GM23338 (cell line): ENCODE data around the gene MTA3. TPM values are rescaled to one million over a fixed set of nuclear protein-coding genes. Genes with fewer than 3 reads are reported as not detected.

Experiments
- ATAC-seq: fragments of 200-7000 bp; cut with Tn5 transposase; 3 replicates; pipeline ENCODE4 v1.9.1; 2020
- DNase-seq: peaks from one replicate; pipeline ENCODE4 v3.0.0-alpha.2; 2015; ENCODE audit warnings: low spot score
- H2AFZ ChIP-seq: fragments of 200-600 bp; sonication (generic); 2 replicates; pipeline ENCODE4 v1.8.0; 2016; ENCODE audit warnings: antibody characterized with exemption, mild to moderate bottlenecking, moderate library complexity
- H3F3A ChIP-seq: fragments of 200-600 bp; sonication (generic); replicated peaks from 2 replicates; pipeline ENCODE4 v1.8.0; 2017; ENCODE audit warnings: antibody characterized with exemption, mixed run types, low read depth
- H3K27ac ChIP-seq: fragments of 200-600 bp; sonication (generic); 2 replicates; pipeline ENCODE4 v1.6.1; 2016; ENCODE audit warnings: low read depth
- H3K27me3 ChIP-seq: fragments of 200-600 bp; sonication (generic); 2 replicates; pipeline ENCODE4 v1.8.0; 2016; ENCODE audit warnings: mild to moderate bottlenecking, mixed run types, moderate library complexity; ENCODE audit not compliant: insufficient read depth
- H3K36me3 ChIP-seq: fragments of 200-600 bp; sonication (generic); 2 replicates; pipeline ENCODE4 v1.8.0; 2016; ENCODE audit warnings: mild to moderate bottlenecking; ENCODE audit not compliant: insufficient read depth
- H3K4me1 ChIP-seq: fragments of 200-600 bp; sonication (generic); 2 replicates; pipeline ENCODE4 v1.8.0; 2016; ENCODE audit warnings: mild to moderate bottlenecking, moderate library complexity; ENCODE audit not compliant: insufficient read depth
- H3K4me2 ChIP-seq: fragments of 200-600 bp; sonication (generic); 2 replicates; pipeline ENCODE4 v1.7.1; 2017; ENCODE audit warnings: mixed run types
- H3K4me3 ChIP-seq: fragments of 200-600 bp; sonication (generic); 2 replicates; pipeline ENCODE4 v1.6.1; 2016; ENCODE audit warnings: mixed run types
- H3K79me2 ChIP-seq: fragments of 200-600 bp; sonication (generic); replicated peaks from 2 replicates; pipeline ENCODE4 v1.8.0; 2017; ENCODE audit warnings: mild to moderate bottlenecking; ENCODE audit not compliant: insufficient read depth
- H3K9me2 ChIP-seq: fragments of 200-600 bp; sonication (generic); 2 replicates; pipeline ENCODE4 v1.8.0; 2017; ENCODE audit not compliant: insufficient read depth
- H4K20me1 ChIP-seq: fragments of 200-600 bp; sonication (generic); replicated peaks from 2 replicates; pipeline ENCODE4 v1.8.0; 2017; ENCODE audit warnings: mild to moderate bottlenecking; ENCODE audit not compliant: insufficient read depth
- H3K27ac Mint-ChIP-seq: 2 replicates; pipeline ENCODE4 v1.8.0; 2020; ENCODE audit warnings: inconsistent platforms, mild to moderate bottlenecking, moderate library complexity, mixed read lengths
- H3K27me3 Mint-ChIP-seq: 3 replicates; pipeline ENCODE4 v1.8.0; 2022; ENCODE audit warnings: low read depth, mild to moderate bottlenecking, moderate library complexity, mixed read lengths, inconsistent platforms; ENCODE audit not compliant: insufficient read depth, poor library complexity
- H3K36me3 Mint-ChIP-seq: 3 replicates; pipeline ENCODE4 v1.8.0; 2021; ENCODE audit warnings: low read depth, mild to moderate bottlenecking, inconsistent platforms, moderate library complexity, mixed read lengths
- H3K4me1 Mint-ChIP-seq: 3 replicates; pipeline ENCODE4 v1.8.0; 2020; ENCODE audit warnings: mild to moderate bottlenecking, inconsistent platforms, mixed read lengths
- H3K4me3 Mint-ChIP-seq: 3 replicates; pipeline ENCODE4 v1.8.0; 2021; ENCODE audit warnings: moderate library complexity, mild to moderate bottlenecking, inconsistent platforms, mixed read lengths
- H3K9me3 Mint-ChIP-seq: 3 replicates; pipeline ENCODE4 v1.8.0; 2020; ENCODE audit warnings: moderate library complexity, mild to moderate bottlenecking, inconsistent platforms, mixed read lengths
- CREB1 ChIP-seq: fragments of 250-450 bp; sonication (Bioruptor Pico); IDR thresholded peaks from 2 replicates; pipeline ENCODE4 v1.5.0; 2020; ENCODE audit warnings: low read depth, mild to moderate bottlenecking, moderate library complexity
- CTCF ChIP-seq, 2 experiments: fragments of 200-600 bp in 1 of 2; sonication (generic) in 1 of 2; conservative IDR thresholded peaks; 2 replicates each; pipeline versions ENCODE4 v1.5.1 to v1.6.1; 2016 to 2017; ENCODE audit warnings: antibody characterized with exemption in 2 of 2, low read depth in 2 of 2, mild to moderate bottlenecking in 2 of 2, moderate library complexity in 1 of 2
- ETS1 ChIP-seq: IDR thresholded peaks from 2 replicates; pipeline ENCODE4 v1.6.1; 2016; ENCODE audit warnings: antibody characterized with exemption
- EZH2 ChIP-seq: fragments of 200-600 bp; sonication (generic); IDR thresholded peaks from one replicate; pipeline ENCODE4 v1.8.0; 2017; ENCODE audit warnings: antibody characterized with exemption, mild to moderate bottlenecking, low read depth; ENCODE audit not compliant: unreplicated experiment
- EZH2phosphoT487 ChIP-seq: fragments of 200-600 bp; sonication (generic); IDR thresholded peaks from one replicate; pipeline ENCODE4 v1.8.1; 2018; ENCODE audit warnings: antibody characterized with exemption; ENCODE audit not compliant: unreplicated experiment
- NANOG ChIP-seq: IDR thresholded peaks from 2 replicates; pipeline ENCODE4 v1.6.1; 2016; ENCODE audit warnings: antibody characterized with exemption, borderline replicate concordance
- POLR2AphosphoS5 ChIP-seq: IDR thresholded peaks from 2 replicates; pipeline ENCODE4 v1.6.1; 2016; ENCODE audit warnings: antibody characterized with exemption, low read depth
- REST ChIP-seq: IDR thresholded peaks from one replicate; pipeline ENCODE4 v1.6.1; 2018; ENCODE audit warnings: antibody characterized with exemption; ENCODE audit not compliant: unreplicated experiment
- STAT1 ChIP-seq: IDR thresholded peaks from one replicate; pipeline ENCODE4 v1.6.1; 2016; ENCODE audit warnings: antibody characterized with exemption; ENCODE audit not compliant: unreplicated experiment
- ZNF114 ChIP-seq: fragments of 250-450 bp; sonication (Bioruptor Pico); IDR thresholded peaks from 2 replicates; pipeline ENCODE4 v1.5.0; 2020; ENCODE audit warnings: mild to moderate bottlenecking, moderate library complexity
- ZNF331 ChIP-seq: fragments of 250-450 bp; sonication (Bioruptor Pico); IDR thresholded peaks from 2 replicates; pipeline ENCODE4 v1.5.0; 2020; ENCODE audit warnings: low read depth, mild to moderate bottlenecking, moderate library complexity
- ZNF462 ChIP-seq: fragments of 250-450 bp; sonication (Bioruptor Pico); IDR thresholded peaks from 2 replicates; pipeline ENCODE4 v1.5.0; 2020; ENCODE audit warnings: mild to moderate bottlenecking, moderate library complexity
- polyA plus RNA-seq: library from polyadenylated mRNA; unstranded; fragments of >200 nt; fragmentation: Nextera tagmentation; extraction: Ambion mirVana; gene quantifications from 2 replicates; pipeline ENCODE4 v1.2.1, GENCODE V29; 2016
- total RNA-seq: library from RNA; depleted of rRNA; stranded (reverse); fragments of >200 nt; shearing (Covaris generic); gene quantifications from 2 replicates; pipeline ENCODE4 v1.2.3, GENCODE V29; 2014

Gene MTA3
- total and polyA plus RNA-seq, 2 experiments from 2014 or later = 162 to 208 TPM

GRCh38 chr2:42788882-42789281, 220.4 kb downstream of the MTA3 start (continued):
- TF ChIP-seq REST (no peak), EZH2phosphoT487 (no peak), STAT1 (no peak), ETS1 (no peak), ZNF331 (CRISPR knock-in tag) (no peak), POLR2AphosphoS5 (no peak), CTCF (conservative IDR thresholded peaks at IDR 0.05; ENCODE audit: low read depth in 2 of 2) (no peak), EZH2 (no peak)

GRCh38 chr2:42789751-42790150, 221.3 kb downstream of the MTA3 start:
- no peak for ATAC-seq
- Histone ChIP-seq H3F3A (peaks cover 13% of the 10 kb centered on the region), H2AFZ (no peak overlapping the region), H3K27ac (no peak overlapping the region), H3K4me3 (no peak overlapping the region), H4K20me1 (no peaks in the 10 kb centered on the region), H3K4me2 (no peak overlapping the region), H3K4me1 (peaks cover 16% of the 10 kb centered on the region), H3K9me2 (0 out of 2 replicates have a peak, but pooled peaks cover 3% of the 10 kb centered on the region), H3K79me2 (no peaks in the 10 kb centered on the region), H3K27me3 (peaks cover 33% of the 10 kb centered on the region), H3K36me3 (no peaks in the 10 kb centered on the region)
- DNase-seq = no peak
- no peaks in the 10 kb centered on the region; the same call in 2 of the 3 replicates for H3K9me3 Mint-ChIP-seq
- H3K27me3 Mint-ChIP-seq = peaks cover 30% of the 10 kb centered on the region
- H3K27ac Mint-ChIP-seq = no peak overlapping the region
- no peaks in the 10 kb centered on the region; the same call in 2 of the 3 replicates for H3K36me3 Mint-ChIP-seq
- H3K4me3 Mint-ChIP-seq = no peak overlapping the region
- peaks cover 30% of the 10 kb centered on the region for H3K4me1 Mint-ChIP-seq
- TF ChIP-seq POLR2AphosphoS5 (no peak), NANOG (no peak), ZNF114 (no peak), EZH2phosphoT487 (no peak), ZNF462 (CRISPR knock-in tag) (no peak), ZNF331 (CRISPR knock-in tag) (no peak), CREB1 (no peak), ETS1 (no peak)
